C4-2B (cell line): ENCODE results near the gene NPHP4.

Experiments used
- H3K27ac ChIP-seq: fragments of 450-650 bp; 2 replicates; pipeline ENCODE4 v1.5.1; 2017
- CTCF ChIP-seq: fragments of 450-650 bp; conservative IDR thresholded peaks from 2 replicates; pipeline ENCODE4 v1.5.1; 2017; ENCODE audit warnings: mild to moderate bottlenecking
- ZFX ChIP-seq: fragments of 450-650 bp; IDR thresholded peaks from 2 replicates; pipeline ENCODE4 v1.6.1; 2017

NPHP4 gene

GRCh38 chr1:5978452-5978851 is 13.8 kb downstream of the NPHP4 start:
- TF ChIP-seq ZFX (no peak), CTCF (no peak)
- H3K27ac ChIP-seq, result no peak overlapping the region

GRCh38 chr1:5977494-5978444 is 14.5 kb downstream of the NPHP4 start:
- H3K27ac ChIP-seq, result no peak overlapping the region
- no peak for TF ChIP-seq ZFX
- no peak for TF ChIP-seq CTCF

GRCh38 chr1:5976726-5977493 is 15.3 kb downstream of the NPHP4 start:
- no peak for TF ChIP-seq CTCF
- TF ChIP-seq ZFX, result no peak
- no peak overlapping the region for H3K27ac ChIP-seq

DNA sequence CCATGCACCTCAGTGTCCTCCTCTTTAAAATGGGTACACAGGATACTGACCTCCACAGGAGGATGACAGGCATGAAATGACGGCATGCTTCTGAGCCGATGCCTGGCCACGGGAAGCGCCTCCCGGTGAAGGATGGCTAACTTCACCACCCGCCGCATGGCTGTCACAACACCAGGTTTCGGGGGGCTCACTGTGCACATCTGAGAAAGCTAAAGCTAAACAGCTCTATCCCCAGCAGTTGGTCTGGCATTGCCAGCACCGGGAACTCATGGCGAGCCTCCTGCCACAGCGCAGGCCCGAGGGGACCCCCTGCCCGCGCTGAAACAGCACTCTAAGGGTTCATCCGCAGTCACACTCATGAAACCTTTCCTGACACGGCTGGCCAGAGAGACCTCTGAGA is 16.0 kb downstream of the NPHP4 start:
- no peak overlapping the region for H3K27ac ChIP-seq

DNA sequence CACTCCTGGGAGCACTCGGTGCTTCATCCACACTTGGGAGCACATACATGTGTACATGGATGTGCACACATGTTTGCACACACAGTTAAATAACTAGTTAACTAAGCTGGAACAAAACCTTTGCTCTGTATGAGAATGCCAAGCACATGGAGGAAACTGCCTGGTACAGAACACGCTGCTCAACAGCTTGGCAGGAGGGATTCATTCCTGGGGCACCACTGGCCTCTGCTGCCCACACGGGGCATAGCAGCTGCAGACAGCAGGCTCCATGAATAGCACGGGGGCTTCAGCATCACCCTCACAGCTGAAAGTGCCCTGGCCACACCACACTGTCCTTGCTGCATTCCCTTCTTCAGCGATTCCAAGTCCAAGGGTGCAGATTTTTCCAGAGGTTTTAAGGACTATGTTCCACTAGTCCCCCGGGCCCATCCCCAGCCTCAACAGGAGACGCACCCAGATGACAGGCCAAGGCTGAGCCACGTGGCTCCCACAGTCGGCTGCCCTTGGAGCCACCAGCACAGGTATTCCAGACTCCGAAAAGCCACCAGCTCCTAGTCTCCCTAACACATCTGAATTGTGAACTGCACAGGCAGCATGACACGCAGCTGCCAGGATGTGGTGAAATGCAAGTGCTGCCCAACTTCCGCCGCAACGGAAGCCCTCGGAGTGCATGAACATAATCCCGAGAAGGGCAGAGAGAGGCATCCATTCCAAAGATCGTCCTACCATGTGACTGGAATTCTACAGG is 16.9 kb downstream of the NPHP4 start:
- TF ChIP-seq CTCF (peak; percentile 71), ZFX (no peak)
- H3K27ac ChIP-seq, result no peak overlapping the region

More for the DNA sequence above, 16.0 kb downstream of the NPHP4 start:
- TF ChIP-seq ZFX, result no peak
- TF ChIP-seq CTCF, result no peak

- TF ChIP-seq ZFX (no peak), CTCF (no peak)
- no peak overlapping the region for H3K27ac ChIP-seq
Observed at GRCh38 chr1:5974631-5975030, 17.6 kb downstream of the NPHP4 start.
